GM23338 (cell line): ENCODE measurements around the gene GLRX.

ENCODE experiments used
- CREB1 ChIP-seq: fragments of 250-450 bp; sonication (Bioruptor Pico); IDR thresholded peaks from 2 replicates; pipeline ENCODE4 v1.5.0; 2020; ENCODE audit warnings: low read depth, mild to moderate bottlenecking, moderate library complexity
- EZH2 ChIP-seq: fragments of 200-600 bp; sonication (generic); IDR thresholded peaks from one replicate; pipeline ENCODE4 v1.8.0; 2017; ENCODE audit warnings: antibody characterized with exemption, mild to moderate bottlenecking, low read depth; ENCODE audit not compliant: unreplicated experiment
- EZH2phosphoT487 ChIP-seq: fragments of 200-600 bp; sonication (generic); IDR thresholded peaks from one replicate; pipeline ENCODE4 v1.8.1; 2018; ENCODE audit warnings: antibody characterized with exemption; ENCODE audit not compliant: unreplicated experiment
- NANOG ChIP-seq: IDR thresholded peaks from 2 replicates; pipeline ENCODE4 v1.6.1; 2016; ENCODE audit warnings: antibody characterized with exemption, borderline replicate concordance
- POLR2AphosphoS5 ChIP-seq: IDR thresholded peaks from 2 replicates; pipeline ENCODE4 v1.6.1; 2016; ENCODE audit warnings: antibody characterized with exemption, low read depth
- ZNF114 ChIP-seq: fragments of 250-450 bp; sonication (Bioruptor Pico); IDR thresholded peaks from 2 replicates; pipeline ENCODE4 v1.5.0; 2020; ENCODE audit warnings: mild to moderate bottlenecking, moderate library complexity
- ZNF331 ChIP-seq: fragments of 250-450 bp; sonication (Bioruptor Pico); IDR thresholded peaks from 2 replicates; pipeline ENCODE4 v1.5.0; 2020; ENCODE audit warnings: low read depth, mild to moderate bottlenecking, moderate library complexity
- TF ChIP-seq, protein P1 (sequence below), 2 experiments: fragments of 200-600 bp in 1 of 2; sonication (generic) in 1 of 2; conservative IDR thresholded peaks; 2 replicates each; pipeline versions ENCODE4 v1.5.1 to v1.6.1; 2016 to 2017; ENCODE audit warnings: antibody characterized with exemption in 2 of 2, low read depth in 2 of 2, mild to moderate bottlenecking in 2 of 2, moderate library complexity in 1 of 2
- TF ChIP-seq, protein P2 (sequence below): IDR thresholded peaks from 2 replicates; pipeline ENCODE4 v1.6.1; 2016; ENCODE audit warnings: antibody characterized with exemption

- TF ChIP-seq, protein P1, sequence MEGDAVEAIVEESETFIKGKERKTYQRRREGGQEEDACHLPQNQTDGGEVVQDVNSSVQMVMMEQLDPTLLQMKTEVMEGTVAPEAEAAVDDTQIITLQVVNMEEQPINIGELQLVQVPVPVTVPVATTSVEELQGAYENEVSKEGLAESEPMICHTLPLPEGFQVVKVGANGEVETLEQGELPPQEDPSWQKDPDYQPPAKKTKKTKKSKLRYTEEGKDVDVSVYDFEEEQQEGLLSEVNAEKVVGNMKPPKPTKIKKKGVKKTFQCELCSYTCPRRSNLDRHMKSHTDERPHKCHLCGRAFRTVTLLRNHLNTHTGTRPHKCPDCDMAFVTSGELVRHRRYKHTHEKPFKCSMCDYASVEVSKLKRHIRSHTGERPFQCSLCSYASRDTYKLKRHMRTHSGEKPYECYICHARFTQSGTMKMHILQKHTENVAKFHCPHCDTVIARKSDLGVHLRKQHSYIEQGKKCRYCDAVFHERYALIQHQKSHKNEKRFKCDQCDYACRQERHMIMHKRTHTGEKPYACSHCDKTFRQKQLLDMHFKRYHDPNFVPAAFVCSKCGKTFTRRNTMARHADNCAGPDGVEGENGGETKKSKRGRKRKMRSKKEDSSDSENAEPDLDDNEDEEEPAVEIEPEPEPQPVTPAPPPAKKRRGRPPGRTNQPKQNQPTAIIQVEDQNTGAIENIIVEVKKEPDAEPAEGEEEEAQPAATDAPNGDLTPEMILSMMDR (conservative IDR thresholded peaks at IDR 0.05; ENCODE audit: low read depth in 2 of 2) = no peak
- TF ChIP-seq EZH2 (no peak), ZNF114 (CRISPR knock-in tag) (no peak), CREB1 (no peak), EZH2phosphoT487 (no peak), POLR2AphosphoS5 (no peak), ZNF331 (CRISPR knock-in tag) (no peak), NANOG (no peak)
- TF ChIP-seq, protein P2, sequence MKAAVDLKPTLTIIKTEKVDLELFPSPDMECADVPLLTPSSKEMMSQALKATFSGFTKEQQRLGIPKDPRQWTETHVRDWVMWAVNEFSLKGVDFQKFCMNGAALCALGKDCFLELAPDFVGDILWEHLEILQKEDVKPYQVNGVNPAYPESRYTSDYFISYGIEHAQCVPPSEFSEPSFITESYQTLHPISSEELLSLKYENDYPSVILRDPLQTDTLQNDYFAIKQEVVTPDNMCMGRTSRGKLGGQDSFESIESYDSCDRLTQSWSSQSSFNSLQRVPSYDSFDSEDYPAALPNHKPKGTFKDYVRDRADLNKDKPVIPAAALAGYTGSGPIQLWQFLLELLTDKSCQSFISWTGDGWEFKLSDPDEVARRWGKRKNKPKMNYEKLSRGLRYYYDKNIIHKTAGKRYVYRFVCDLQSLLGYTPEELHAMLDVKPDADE = no peak
These were observed 7.3 kb downstream of the GLRX start for GRCh38 chr5:95815155-95815729.
